NB4 (cell line): Measurements from ENCODE around the gene NACC2.

Experiments used
- POLR2A ChIP-seq: IDR thresholded peaks from 2 replicates; pipeline ENCODE4 v1.6.1; 2011; ENCODE audit warnings: mild to moderate bottlenecking; ENCODE audit not compliant: insufficient read length; ENCODE audit errors: extremely low read depth
- TF ChIP-seq, protein P1 (sequence below): IDR thresholded peaks from one replicate; pipeline ENCODE4 v1.5.1; 2012; ENCODE audit warnings: low read depth, low read length

DNA sequence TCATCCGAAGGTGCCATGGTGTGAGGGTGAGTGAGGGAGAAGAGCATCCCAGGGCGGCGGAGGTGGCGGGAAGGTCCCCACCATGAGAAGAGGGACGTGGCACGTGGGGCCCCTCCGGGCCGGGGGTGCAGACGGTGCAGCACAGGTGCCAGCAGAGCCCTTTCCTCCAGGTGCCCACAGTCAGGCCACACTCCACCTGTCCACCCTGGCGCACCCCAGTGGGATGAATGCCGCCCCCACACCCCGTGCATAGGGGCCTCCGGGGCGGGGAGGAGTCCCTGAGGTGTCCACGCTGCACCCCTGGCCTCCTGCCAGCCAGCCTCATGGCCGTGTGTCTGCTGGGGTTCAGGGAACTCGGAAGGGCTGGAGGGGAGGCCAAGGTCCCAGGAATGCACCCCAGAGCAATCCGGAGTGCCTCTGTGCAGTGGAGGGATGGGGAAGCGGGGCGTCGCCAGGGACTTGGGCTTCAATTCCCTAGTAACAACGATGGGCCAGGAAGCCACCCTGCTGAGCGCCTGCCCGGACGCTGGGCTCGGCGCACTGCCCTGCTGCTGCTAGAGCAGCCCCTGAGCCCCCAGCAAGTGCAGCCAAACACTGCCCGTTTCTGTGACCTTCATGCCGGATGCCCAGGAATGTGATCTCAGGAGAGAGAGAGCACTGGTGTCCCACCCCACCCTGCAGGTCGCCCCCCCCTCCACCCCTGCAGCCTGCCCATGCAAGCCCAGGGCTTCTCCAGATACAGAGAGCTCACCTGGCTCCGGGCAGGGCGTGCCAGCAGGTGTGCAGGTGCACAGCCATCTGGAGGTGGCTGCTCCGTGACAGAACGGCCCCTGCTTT, 8.8 kb upstream of the NACC2 start:
- TF ChIP-seq, protein P1, sequence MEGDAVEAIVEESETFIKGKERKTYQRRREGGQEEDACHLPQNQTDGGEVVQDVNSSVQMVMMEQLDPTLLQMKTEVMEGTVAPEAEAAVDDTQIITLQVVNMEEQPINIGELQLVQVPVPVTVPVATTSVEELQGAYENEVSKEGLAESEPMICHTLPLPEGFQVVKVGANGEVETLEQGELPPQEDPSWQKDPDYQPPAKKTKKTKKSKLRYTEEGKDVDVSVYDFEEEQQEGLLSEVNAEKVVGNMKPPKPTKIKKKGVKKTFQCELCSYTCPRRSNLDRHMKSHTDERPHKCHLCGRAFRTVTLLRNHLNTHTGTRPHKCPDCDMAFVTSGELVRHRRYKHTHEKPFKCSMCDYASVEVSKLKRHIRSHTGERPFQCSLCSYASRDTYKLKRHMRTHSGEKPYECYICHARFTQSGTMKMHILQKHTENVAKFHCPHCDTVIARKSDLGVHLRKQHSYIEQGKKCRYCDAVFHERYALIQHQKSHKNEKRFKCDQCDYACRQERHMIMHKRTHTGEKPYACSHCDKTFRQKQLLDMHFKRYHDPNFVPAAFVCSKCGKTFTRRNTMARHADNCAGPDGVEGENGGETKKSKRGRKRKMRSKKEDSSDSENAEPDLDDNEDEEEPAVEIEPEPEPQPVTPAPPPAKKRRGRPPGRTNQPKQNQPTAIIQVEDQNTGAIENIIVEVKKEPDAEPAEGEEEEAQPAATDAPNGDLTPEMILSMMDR = no peak
- no peak for TF ChIP-seq POLR2A
